Inferior parietal cortex (tissue), 1 donor: ENCODE results near the gene FAHD1.
"Not testable (repeated sequence)": the region's sequence is repeated elsewhere in the genome, so short reads cannot be mapped to it uniquely, and the experiment has no call there.

Experiments
- DNase-seq: peaks from one replicate; pipeline ENCODE4 v3.0.0-alpha.2; 2016; ENCODE audit errors: extremely low spot score

FAHD1 gene

GRCh38 chr16:1789643-1790045, 37.4 kb upstream of the FAHD1 start:
- no peak for DNase-seq

- no peak for DNase-seq
Measured at GRCh38 chr16:1790261-1790610, 36.8 kb upstream of the FAHD1 start.

- DNase-seq: no peak
Measured at GRCh38 chr16:1790611-1791255, 36.3 kb upstream of the FAHD1 start.

- no peak for DNase-seq
Measured at GRCh38 chr16:1791256-1791942, 35.6 kb upstream of the FAHD1 start.

- DNase-seq: no peak
Measured at GRCh38 chr16:1791943-1792812, 34.8 kb upstream of the FAHD1 start.

GRCh38 chr16:1792836-1793577, 34.0 kb upstream of the FAHD1 start:
- no peak for DNase-seq

- no peak for DNase-seq
Measured at GRCh38 chr16:1793578-1794220, 33.3 kb upstream of the FAHD1 start, which contains the start of gene IGFALS. Gene IGFALS (minus strand): TSS chr16:1793705. CDS start chr16:1793652, 53 bp downstream.

- no peak for DNase-seq
Measured at GRCh38 chr16:1794221-1794871, 32.7 kb upstream of the FAHD1 start.

GRCh38 chr16:1794908-1795666, 31.9 kb upstream of the FAHD1 start:
- no peak for DNase-seq

GRCh38 chr16:1799263-1799662, 27.7 kb upstream of the FAHD1 start:
- DNase-seq: not testable (repeated sequence)

GRCh38 chr16:1800701-1801100, 26.3 kb upstream of the FAHD1 start:
- no peak for DNase-seq

- DNase-seq: no peak
Measured at GRCh38 chr16:1807626-1808025, 19.4 kb upstream of the FAHD1 start.

- no peak for DNase-seq
Measured at GRCh38 chr16:1808691-1809090, 18.3 kb upstream of the FAHD1 start.

- DNase-seq: no peak
Measured at GRCh38 chr16:1809281-1809801, 17.7 kb upstream of the FAHD1 start.

GRCh38 chr16:1810106-1810505, 16.9 kb upstream of the FAHD1 start:
- no peak for DNase-seq

- DNase-seq: no peak
Measured at GRCh38 chr16:1810536-1810935, 16.5 kb upstream of the FAHD1 start.

- peak; percentile 38 for DNase-seq
Measured at GRCh38 chr16:1812732-1813163, 14.3 kb upstream of the FAHD1 start.

GRCh38 chr16:1815461-1815860, 11.5 kb upstream of the FAHD1 start:
- no peak for DNase-seq

GRCh38 chr16:1816396-1817275, 10.4 kb upstream of the FAHD1 start:
- no peak for DNase-seq
